ENCODE measurements around the gene PROCA1. TPM values are rescaled to one million over a fixed set of nuclear protein-coding genes. Genes with fewer than 3 reads are reported as not detected.

The PROCA1 gene
- total and polyA plus RNA-seq, 2 of the 13 experiments (the other 11 are each of a cell fraction or from before 2014, with no cell fraction given), result 0.73 to 1.5 TPM

DNA sequence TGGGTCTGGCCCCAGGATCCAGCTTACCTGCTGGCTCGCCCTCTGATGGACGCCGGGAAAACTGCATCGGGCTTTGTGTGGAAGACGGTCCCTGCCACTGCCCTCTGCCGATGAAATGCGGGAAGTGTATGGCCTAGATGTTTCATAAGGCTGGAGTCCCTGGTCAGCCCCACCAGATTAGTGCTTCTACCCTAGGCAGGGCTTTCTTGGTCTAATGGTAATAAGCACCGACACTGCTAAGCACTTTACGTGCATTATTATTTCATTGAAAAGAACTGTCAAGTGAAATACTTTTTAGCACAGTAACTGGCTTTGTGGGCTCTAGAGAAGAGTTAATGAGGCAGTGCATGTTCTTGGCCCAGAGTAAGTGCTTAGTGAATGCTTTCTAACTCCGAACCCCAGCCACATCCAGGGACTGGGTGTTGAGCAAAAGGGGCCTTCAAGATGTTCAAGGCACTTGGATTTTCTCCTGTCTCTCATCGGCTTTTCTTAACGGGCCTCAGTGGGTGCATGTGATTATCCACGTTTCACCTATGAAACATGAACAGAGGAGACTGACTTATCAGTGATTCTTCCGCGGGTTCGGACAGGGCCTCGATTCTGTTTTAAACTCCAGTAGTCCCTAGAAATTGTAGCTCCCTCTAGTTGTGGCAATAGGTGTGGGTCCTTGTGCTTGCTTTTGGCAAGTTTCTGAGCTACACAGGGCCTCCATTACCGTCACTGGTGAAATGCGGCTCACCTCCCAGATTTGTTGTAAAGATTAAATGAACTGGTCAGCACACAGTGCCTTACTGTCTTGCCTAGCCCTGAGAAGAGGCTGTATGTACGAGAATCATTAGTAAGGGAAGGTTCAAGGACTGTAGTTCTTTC, 38.7 kb upstream of the PROCA1 start (continued):
- TF ChIP-seq, protein P1, sequence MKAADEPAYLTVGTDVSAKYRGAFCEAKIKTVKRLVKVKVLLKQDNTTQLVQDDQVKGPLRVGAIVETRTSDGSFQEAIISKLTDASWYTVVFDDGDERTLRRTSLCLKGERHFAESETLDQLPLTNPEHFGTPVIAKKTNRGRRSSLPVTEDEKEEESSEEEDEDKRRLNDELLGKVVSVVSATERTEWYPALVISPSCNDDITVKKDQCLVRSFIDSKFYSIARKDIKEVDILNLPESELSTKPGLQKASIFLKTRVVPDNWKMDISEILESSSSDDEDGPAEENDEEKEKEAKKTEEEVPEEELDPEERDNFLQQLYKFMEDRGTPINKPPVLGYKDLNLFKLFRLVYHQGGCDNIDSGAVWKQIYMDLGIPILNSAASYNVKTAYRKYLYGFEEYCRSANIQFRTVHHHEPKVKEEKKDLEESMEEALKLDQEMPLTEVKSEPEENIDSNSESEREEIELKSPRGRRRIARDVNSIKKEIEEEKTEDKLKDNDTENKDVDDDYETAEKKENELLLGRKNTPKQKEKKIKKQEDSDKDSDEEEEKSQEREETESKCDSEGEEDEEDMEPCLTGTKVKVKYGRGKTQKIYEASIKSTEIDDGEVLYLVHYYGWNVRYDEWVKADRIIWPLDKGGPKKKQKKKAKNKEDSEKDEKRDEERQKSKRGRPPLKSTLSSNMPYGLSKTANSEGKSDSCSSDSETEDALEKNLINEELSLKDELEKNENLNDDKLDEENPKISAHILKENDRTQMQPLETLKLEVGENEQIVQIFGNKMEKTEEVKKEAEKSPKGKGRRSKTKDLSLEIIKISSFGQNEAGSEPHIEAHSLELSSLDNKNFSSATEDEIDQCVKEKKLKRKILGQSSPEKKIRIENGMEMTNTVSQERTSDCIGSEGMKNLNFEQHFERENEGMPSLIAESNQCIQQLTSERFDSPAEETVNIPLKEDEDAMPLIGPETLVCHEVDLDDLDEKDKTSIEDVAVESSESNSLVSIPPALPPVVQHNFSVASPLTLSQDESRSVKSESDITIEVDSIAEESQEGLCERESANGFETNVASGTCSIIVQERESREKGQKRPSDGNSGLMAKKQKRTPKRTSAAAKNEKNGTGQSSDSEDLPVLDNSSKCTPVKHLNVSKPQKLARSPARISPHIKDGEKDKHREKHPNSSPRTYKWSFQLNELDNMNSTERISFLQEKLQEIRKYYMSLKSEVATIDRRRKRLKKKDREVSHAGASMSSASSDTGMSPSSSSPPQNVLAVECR (CRISPR knock-in tag; IDR thresholded peaks at IDR 0.05; ENCODE audit: borderline replicate concordance), result peak; percentile 54; the same call in 1 of the 2 replicates
- TF ChIP-seq TCF7L2 (IDR thresholded peaks at IDR 0.05; ENCODE audit: low read depth, low read length), result no peak
- TF ChIP-seq HNRNPH1 (optimal IDR thresholded peaks at IDR 0.05; ENCODE audit: low read depth, low read length), result no peak
- TF ChIP-seq, protein P2, sequence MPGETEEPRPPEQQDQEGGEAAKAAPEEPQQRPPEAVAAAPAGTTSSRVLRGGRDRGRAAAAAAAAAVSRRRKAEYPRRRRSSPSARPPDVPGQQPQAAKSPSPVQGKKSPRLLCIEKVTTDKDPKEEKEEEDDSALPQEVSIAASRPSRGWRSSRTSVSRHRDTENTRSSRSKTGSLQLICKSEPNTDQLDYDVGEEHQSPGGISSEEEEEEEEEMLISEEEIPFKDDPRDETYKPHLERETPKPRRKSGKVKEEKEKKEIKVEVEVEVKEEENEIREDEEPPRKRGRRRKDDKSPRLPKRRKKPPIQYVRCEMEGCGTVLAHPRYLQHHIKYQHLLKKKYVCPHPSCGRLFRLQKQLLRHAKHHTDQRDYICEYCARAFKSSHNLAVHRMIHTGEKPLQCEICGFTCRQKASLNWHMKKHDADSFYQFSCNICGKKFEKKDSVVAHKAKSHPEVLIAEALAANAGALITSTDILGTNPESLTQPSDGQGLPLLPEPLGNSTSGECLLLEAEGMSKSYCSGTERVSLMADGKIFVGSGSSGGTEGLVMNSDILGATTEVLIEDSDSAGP (CRISPR knock-in tag; IDR thresholded peaks at IDR 0.05; ENCODE audit: borderline replicate concordance), result no peak
- TF ChIP-seq, protein P3, sequence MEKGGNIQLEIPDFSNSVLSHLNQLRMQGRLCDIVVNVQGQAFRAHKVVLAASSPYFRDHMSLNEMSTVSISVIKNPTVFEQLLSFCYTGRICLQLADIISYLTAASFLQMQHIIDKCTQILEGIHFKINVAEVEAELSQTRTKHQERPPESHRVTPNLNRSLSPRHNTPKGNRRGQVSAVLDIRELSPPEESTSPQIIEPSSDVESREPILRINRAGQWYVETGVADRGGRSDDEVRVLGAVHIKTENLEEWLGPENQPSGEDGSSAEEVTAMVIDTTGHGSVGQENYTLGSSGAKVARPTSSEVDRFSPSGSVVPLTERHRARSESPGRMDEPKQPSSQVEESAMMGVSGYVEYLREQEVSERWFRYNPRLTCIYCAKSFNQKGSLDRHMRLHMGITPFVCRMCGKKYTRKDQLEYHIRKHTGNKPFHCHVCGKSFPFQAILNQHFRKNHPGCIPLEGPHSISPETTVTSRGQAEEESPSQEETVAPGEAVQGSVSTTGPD (CRISPR knock-in tag; IDR thresholded peaks at IDR 0.05), result no peak
- TF ChIP-seq IRX3 (CRISPR knock-in tag; IDR thresholded peaks at IDR 0.05; ENCODE audit: borderline replicate concordance, low read depth), result no peak
- no peak for TF ChIP-seq NR1H2 (CRISPR knock-in tag; IDR thresholded peaks at IDR 0.05; ENCODE audit: borderline replicate concordance, low read depth)
- no peak for TF ChIP-seq NCOA2 (CRISPR knock-in tag; IDR thresholded peaks at IDR 0.05)
- TF ChIP-seq ZNF780A (CRISPR knock-in tag; IDR thresholded peaks at IDR 0.05), result no peak
- no peak for TF ChIP-seq HES4 (CRISPR knock-in tag; IDR thresholded peaks at IDR 0.05; ENCODE audit: borderline replicate concordance)
- peak; percentile 55; the same call in 1 of the 2 replicates for TF ChIP-seq ZBTB20 (CRISPR knock-in tag; IDR thresholded peaks at IDR 0.05; ENCODE audit: borderline replicate concordance, low read depth)
- peak; percentile 75 for TF ChIP-seq SALL1 (CRISPR knock-in tag; IDR thresholded peaks at IDR 0.05)
- TF ChIP-seq SP5 (CRISPR knock-in tag; IDR thresholded peaks at IDR 0.05; ENCODE audit: borderline replicate concordance, low read depth), result 0 out of 2 replicates have a peak, but pooled peaks have one; percentile 24
- no peak for TF ChIP-seq ZNF260 (CRISPR knock-in tag; IDR thresholded peaks at IDR 0.05; ENCODE audit: borderline replicate concordance, low read depth)
- no peak for TF ChIP-seq CAMTA2 (CRISPR knock-in tag; IDR thresholded peaks at IDR 0.05; ENCODE audit: borderline replicate concordance)
- peak; percentile 71; the same call in 1 of the 3 replicates for TF ChIP-seq MXI1 (IDR thresholded peaks at IDR 0.05; ENCODE audit: borderline replicate concordance, low read depth, low read length)
- TF ChIP-seq PAF1 (CRISPR knock-in tag; IDR thresholded peaks at IDR 0.05), result peak; percentile 31; the same call in 1 of the 2 replicates
- TF ChIP-seq SSRP1 (CRISPR knock-in tag; IDR thresholded peaks at IDR 0.05), result peak; percentile 93
- peak; percentile 43 for TF ChIP-seq ELF1 (CRISPR knock-in tag; IDR thresholded peaks at IDR 0.05)
- TF ChIP-seq PRPF4 (IDR thresholded peaks at IDR 0.05; ENCODE audit: low read depth, low read length, poor library complexity, severe bottlenecking), result no peak
- TF ChIP-seq, protein P4, sequence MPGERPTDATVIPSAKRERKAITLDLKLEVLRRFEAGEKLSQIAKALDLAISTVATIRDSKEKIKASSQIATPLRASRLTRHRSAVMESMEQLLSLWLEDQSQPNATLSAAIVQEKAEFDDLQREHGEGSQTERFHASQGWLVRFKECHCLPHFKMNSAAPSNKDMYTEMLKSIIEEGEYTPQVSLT (CRISPR knock-in tag; IDR thresholded peaks at IDR 0.05; ENCODE audit: borderline replicate concordance, low read depth), result no peak

Measured in HepG2 (cell line).